GM10266 (cell line): ENCODE measurements around the gene IRX2.

ENCODE experiments used
- DNase-seq: peaks from one replicate; pipeline ENCODE4 v3.0.0; 2012; ENCODE audit errors: extremely low spot score
- TF ChIP-seq, protein P1 (sequence below): IDR thresholded peaks from 2 replicates; pipeline ENCODE4 v1.5.1; 2012; ENCODE audit warnings: mild to moderate bottlenecking, low read depth; ENCODE audit not compliant: control insufficient read depth, insufficient read depth; ENCODE audit errors: missing control alignments

IRX2 gene

DNA sequence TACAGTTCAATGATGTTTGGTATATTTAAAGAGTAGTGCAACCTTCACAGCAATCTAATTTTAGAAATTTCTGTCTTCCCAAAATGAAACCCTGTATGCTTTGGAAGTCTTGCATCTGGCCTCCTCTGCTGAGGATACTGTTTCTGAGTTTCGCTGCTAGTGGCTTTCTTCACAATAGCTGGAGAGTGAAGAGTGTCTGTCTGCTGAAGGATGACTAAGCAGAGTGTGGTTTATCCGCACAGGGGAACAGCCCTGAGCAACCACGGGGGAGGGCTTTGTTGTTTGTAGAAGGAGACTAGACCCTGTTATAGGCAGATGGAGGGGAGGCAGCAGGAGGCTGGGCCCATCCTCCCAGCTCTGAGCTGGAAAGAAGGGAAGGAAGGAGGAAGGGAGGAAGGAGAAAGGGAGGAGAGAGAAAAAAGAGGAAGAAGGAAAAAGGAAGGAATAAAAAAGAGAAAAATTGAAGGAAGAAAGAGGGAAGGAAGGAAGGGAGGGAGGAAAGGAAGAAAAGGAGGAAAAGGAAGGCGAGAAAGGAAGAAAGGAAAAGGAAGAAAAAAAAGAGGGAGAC lies 10.5 kb upstream of the IRX2 start:
- TF ChIP-seq, protein P1, sequence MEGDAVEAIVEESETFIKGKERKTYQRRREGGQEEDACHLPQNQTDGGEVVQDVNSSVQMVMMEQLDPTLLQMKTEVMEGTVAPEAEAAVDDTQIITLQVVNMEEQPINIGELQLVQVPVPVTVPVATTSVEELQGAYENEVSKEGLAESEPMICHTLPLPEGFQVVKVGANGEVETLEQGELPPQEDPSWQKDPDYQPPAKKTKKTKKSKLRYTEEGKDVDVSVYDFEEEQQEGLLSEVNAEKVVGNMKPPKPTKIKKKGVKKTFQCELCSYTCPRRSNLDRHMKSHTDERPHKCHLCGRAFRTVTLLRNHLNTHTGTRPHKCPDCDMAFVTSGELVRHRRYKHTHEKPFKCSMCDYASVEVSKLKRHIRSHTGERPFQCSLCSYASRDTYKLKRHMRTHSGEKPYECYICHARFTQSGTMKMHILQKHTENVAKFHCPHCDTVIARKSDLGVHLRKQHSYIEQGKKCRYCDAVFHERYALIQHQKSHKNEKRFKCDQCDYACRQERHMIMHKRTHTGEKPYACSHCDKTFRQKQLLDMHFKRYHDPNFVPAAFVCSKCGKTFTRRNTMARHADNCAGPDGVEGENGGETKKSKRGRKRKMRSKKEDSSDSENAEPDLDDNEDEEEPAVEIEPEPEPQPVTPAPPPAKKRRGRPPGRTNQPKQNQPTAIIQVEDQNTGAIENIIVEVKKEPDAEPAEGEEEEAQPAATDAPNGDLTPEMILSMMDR, result no peak
- DNase-seq, result no peak

DNA sequence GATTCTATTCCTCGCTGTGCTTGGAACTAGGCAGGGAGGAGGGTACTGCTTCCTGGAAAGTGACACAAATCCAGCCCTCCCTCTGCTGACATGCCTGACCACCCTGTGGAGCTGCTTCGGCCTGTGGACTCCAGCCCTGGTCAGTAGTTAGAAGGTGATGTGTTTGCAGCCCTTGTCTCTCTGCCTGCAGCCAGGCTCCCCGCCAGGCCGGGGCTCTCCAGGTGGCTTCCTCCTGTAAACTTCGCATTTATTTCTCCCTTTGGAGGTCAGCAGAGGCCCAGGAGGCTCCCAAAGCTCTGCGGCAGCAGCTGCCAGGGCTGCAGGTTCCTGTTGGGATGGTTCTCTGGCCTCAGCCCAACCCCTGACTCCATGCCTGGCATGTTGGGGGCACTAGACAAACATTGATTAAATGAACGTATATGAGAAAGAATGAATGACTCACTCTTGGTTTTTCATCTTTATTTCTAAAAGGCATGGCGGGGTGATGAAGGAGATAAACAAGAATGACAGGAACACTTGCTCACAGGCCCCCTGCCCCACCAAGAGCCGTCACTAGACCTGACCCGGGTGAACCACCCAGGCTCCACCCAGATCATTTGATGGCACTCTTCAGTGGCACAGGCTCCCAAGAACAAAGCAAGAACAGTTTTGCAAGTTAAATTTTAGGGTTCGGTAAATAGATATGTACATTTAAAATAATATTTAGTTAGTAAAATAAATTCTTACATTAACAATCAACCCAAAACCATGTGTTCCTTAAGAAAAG lies 8.4 kb upstream of the IRX2 start:
- DNase-seq, result no peak
- TF ChIP-seq, protein P1, result no peak

DNA sequence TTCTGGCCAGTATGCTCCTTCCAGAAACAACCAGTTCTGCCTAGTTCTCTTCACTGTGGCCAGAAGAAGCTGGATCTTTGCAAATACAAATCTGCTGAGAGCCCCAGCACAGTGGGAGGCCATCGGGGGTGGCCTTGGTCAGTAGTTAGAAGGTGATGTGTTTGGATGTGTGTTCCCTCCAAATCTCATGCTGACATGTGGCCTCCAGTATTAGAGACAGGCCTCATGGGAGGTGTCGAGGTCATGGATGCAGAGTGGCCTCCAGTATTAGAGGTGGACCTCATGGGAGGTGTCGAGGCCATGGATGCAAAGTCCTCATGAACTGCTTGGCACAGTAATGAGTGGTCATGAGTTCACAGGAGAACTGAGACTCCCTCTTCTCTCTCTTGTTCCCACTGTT lies 7.6 kb upstream of the IRX2 start:
- TF ChIP-seq, protein P1, result no peak
- DNase-seq, result no peak

DNA sequence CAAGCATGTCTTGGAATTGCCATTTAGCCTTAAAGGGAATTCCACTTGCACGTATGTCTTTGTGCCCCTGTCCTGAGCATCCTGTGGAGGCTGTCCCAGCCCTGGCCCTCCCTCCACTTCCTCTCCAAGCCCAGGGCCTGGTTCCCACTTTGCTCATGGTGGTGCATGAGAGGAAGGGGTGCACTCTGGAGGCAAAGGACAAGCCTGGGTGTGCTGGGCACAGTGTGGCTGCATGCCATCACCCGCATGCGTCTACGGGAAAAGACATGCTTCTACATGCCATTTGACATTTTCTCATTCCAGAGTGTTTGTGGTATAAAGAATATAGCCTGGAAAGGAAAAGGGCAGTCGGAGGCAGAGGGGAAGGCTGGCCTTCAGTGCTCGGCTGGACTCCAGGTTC lies 7.2 kb upstream of the IRX2 start:
- TF ChIP-seq, protein P1, result no peak
- no peak for DNase-seq

DNA sequence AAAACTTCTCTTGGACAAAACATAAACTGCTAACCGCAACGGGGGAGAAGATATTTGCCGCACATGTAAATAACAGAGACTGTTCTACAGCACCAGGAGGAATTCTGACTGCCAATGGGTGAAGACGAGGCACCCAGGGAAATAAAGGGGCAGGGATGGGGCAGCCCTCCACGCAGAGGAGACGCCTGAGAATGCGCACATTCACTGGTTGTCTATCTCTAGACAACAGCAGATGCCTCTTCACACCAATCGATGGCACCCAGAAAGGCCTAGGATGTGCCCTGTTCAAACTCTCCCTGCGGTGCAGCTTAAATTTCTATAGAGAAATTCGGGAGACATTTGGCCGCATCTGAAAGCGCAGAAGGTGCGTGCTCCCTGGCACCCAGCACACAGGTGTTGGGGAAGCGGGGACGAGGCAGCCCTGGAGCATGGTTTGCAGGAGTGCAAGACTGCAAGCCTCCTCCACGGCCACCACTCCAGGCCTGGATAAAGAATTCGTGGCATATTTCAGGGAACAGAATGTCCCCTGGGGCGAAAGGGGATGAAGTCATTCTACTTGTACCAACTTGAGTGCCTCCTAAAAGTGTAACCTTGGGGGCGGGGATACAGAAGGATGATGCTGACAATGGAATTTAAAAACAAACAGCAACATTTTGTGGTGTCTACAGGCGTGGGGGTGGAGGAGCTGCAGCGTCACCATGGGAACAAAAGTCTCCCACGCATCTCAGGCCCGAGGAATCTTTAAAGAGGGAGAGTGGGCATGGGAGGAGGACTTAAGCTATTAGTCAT lies 6.3 kb upstream of the IRX2 start:
- TF ChIP-seq, protein P1, result no peak
- DNase-seq, result no peak

DNA sequence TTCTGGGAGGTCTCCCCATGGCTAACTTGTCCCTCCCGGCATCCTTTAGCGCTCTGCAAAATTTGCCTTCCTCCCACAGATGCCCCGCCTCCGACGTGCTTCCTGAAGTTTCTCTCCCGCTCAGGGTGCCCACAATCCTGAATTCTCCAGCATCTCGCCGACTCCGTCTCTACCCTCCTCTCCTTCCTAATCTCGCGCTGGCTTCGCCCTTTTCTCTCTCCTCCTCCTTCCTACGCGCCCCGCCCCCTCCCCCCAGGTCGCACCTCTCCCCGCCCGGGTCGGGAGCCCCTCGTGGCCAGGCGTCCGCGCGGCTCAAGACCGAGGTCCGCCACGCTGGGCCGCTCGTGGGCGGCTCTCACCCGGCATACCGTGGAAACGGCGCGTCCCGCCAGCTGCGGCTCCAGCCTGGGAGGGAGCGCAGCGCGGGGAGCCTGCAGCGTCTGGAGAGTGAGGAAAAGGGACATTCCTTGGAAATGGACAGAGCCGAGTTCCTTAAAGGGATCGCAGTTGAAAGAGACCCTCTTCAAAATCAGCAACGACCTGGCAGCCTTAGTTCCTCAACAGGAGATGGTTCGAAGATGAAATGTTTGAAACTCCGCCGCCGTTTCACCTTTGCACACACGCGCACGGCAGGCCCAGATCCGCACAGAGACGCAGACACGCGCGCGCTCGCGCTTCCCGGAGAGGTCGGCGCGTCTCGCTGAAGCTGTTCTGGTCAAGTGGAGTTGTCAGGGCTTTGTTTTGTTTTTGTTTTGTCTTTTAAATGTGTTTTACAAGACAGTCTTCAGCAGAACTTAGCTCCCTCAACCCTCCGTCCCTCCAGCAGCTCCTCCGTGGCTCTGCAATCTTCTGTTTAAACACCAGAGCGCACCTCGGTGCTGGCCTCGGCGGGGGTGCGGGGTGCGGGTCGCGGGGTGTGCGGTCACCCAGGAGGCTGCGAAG lies 5.0 kb upstream of the IRX2 start:
- TF ChIP-seq, protein P1, result no peak
- DNase-seq, result no peak
